Fibroblast of the aortic adventitia (primary cell): Measurements from ENCODE around the gene CRB2. TPM values are rescaled to one million over a fixed set of nuclear protein-coding genes. Genes with fewer than 3 reads are reported as not detected.

ENCODE experiments used
- DNase-seq: peaks from one replicate; pipeline ENCODE4 v3.0.0-alpha.2; 2010; ENCODE audit warnings: low read depth
- H3K4me3 ChIP-seq: 2 replicates; pipeline ENCODE4 v1.5.1; 2011; ENCODE audit warnings: low read depth, mild to moderate bottlenecking, control low read depth, low read length, moderate library complexity
- total RNA-seq: library from RNA; depleted of rRNA; stranded (reverse); fragments of >200 nt; gene quantifications from 2 replicates; pipeline ENCODE4 v1.2.3, GENCODE V29; 2012; ENCODE audit warnings: low replicate concordance
- TF ChIP-seq, protein P1 (sequence below): IDR thresholded peaks from 2 replicates; pipeline ENCODE4 v1.5.1; 2011; ENCODE audit warnings: mild to moderate bottlenecking, low read length, control low read depth, inconsistent platforms; ENCODE audit not compliant: insufficient read depth

The CRB2 gene
- total RNA-seq, 1 donor = not detected

- DNase-seq = no peak
- TF ChIP-seq, protein P1, sequence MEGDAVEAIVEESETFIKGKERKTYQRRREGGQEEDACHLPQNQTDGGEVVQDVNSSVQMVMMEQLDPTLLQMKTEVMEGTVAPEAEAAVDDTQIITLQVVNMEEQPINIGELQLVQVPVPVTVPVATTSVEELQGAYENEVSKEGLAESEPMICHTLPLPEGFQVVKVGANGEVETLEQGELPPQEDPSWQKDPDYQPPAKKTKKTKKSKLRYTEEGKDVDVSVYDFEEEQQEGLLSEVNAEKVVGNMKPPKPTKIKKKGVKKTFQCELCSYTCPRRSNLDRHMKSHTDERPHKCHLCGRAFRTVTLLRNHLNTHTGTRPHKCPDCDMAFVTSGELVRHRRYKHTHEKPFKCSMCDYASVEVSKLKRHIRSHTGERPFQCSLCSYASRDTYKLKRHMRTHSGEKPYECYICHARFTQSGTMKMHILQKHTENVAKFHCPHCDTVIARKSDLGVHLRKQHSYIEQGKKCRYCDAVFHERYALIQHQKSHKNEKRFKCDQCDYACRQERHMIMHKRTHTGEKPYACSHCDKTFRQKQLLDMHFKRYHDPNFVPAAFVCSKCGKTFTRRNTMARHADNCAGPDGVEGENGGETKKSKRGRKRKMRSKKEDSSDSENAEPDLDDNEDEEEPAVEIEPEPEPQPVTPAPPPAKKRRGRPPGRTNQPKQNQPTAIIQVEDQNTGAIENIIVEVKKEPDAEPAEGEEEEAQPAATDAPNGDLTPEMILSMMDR = no peak
- no peak overlapping the region for H3K4me3 ChIP-seq
Observed at GRCh38 chr9:123411636-123412035, 55.6 kb downstream of the CRB2 start.

- H3K4me3 ChIP-seq = no peak overlapping the region
- TF ChIP-seq, protein P1 = no peak
- DNase-seq = no peak
Observed at GRCh38 chr9:123412171-123412820, 56.3 kb downstream of the CRB2 start.

GRCh38 chr9:123414204-123414603, 58.2 kb downstream of the CRB2 start:
- no peak overlapping the region for H3K4me3 ChIP-seq
- TF ChIP-seq, protein P1 = no peak
- DNase-seq = no peak

DNA sequence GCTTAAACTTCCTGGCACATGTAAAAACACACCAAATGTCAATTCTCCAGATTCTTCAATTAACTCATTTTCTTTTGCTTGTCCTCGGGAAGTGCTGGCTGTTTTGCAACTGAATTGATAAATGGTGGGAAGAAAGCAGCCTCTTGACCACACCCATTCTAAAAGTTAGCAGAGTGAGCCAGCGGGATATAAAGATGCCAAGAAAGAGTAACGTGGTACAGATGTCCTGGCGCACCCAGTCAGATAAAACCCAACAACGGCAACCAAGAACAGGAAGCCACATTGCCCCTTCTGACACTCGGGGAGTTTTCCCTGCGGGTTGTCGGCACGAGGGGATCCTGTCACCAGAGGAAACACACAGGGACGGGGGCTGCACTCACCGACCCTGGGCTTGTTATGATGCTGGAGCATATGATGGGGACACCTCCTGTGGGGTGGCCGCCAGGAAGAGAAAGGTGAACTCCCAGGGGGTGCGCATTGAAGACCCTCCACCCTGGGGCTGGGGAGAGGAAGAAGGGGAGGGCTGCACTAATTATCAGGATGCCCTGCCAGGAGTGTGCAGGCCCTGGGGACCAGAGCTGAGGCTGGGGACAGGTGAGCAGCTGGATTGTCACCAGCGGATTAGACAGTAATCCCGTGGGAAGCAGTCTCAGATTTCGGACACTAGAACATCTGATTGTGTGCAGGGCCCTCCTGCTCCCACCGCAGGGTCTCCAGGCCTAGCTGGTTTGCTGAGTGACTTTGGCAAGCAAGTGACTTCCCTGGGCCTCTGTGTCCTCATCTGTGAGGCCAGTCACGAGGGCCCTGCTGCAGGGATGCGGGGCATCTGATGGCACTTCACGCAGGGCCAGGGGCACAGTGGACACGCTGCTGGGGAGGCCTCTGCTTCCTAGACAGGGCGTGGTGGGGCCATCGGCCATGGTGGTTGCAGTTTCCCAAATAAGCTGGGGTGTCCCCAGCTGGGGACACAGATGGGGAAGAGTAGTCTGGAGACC, 59.2 kb downstream of the CRB2 start:
- peak; percentile 67 for DNase-seq
- TF ChIP-seq, protein P1 = no peak
- H3K4me3 ChIP-seq = no peak overlapping the region

- no peak overlapping the region for H3K4me3 ChIP-seq
- TF ChIP-seq, protein P1 = no peak
- no peak for DNase-seq
Observed at GRCh38 chr9:123416176-123416575, 60.2 kb downstream of the CRB2 start.

GRCh38 chr9:123417289-123418051, 61.5 kb downstream of the CRB2 start:
- DNase-seq = no peak
- TF ChIP-seq, protein P1 = no peak
- H3K4me3 ChIP-seq = no peak overlapping the region
